H9 (cell line): ENCODE measurements around the gene KRTAP10-9. TPM values are rescaled to one million over a fixed set of nuclear protein-coding genes. Genes with fewer than 3 reads are reported as not detected.

ENCODE experiments used
- DNase-seq: peaks from one replicate; pipeline ENCODE4 v3.0.0-alpha.2; 2017
- H2AFZ ChIP-seq: one replicate; pipeline ENCODE4 v1.6.1; 2013; ENCODE audit warnings: mild to moderate bottlenecking, low read length, control low read depth, moderate library complexity
- H2AK5ac ChIP-seq: 2 replicates; pipeline ENCODE4 v1.6.1; 2013; ENCODE audit warnings: low read length, control low read depth, mixed read lengths; ENCODE audit not compliant: insufficient read length
- H2BK120ac ChIP-seq: one replicate; pipeline ENCODE4 v1.6.1; 2013; ENCODE audit warnings: low read depth, mild to moderate bottlenecking, low read length, control low read depth, inconsistent platforms; ENCODE audit not compliant: poor library complexity, severe bottlenecking
- H2BK12ac ChIP-seq: 2 replicates; pipeline ENCODE4 v1.6.1; 2013; ENCODE audit warnings: low read length, control low read depth, mixed read lengths, low read depth; ENCODE audit not compliant: insufficient read length
- H2BK15ac ChIP-seq: 2 replicates; pipeline ENCODE4 v1.6.1; 2013; ENCODE audit warnings: low read depth, low read length, control low read depth
- H2BK20ac ChIP-seq: one replicate; pipeline ENCODE4 v1.6.1; 2013; ENCODE audit warnings: low read depth, mild to moderate bottlenecking, low read length, control low read depth, inconsistent platforms; ENCODE audit not compliant: poor library complexity, severe bottlenecking
- H2BK5ac ChIP-seq: 2 replicates; pipeline ENCODE4 v1.6.1; 2013; ENCODE audit warnings: low read length, control low read depth, mixed read lengths; ENCODE audit not compliant: insufficient read length
- H3K14ac ChIP-seq: 2 replicates; pipeline ENCODE4 v1.6.1; 2013; ENCODE audit warnings: low read length, control low read depth; ENCODE audit not compliant: insufficient read depth
- H3K18ac ChIP-seq: 2 replicates; pipeline ENCODE4 v1.6.1; 2013; ENCODE audit warnings: low read depth, mild to moderate bottlenecking, mixed read lengths, low read length, control low read depth; ENCODE audit not compliant: insufficient read length
- H3K23ac ChIP-seq: 2 replicates; pipeline ENCODE4 v1.6.1; 2013; ENCODE audit warnings: low read length, control low read depth, mixed read lengths, low read depth; ENCODE audit not compliant: insufficient read length
- H3K23me2 ChIP-seq: 2 replicates; pipeline ENCODE4 v1.6.1; 2013; ENCODE audit warnings: low read depth, mild to moderate bottlenecking, mixed read lengths, low read length, control low read depth; ENCODE audit not compliant: insufficient read length, poor library complexity, severe bottlenecking
- H3K27ac ChIP-seq: 2 replicates; pipeline ENCODE4 v1.5.1; 2013; ENCODE audit warnings: low read length, control low read depth, mixed read lengths, low read depth; ENCODE audit not compliant: insufficient read length
- H3K27me3 ChIP-seq: 2 replicates; pipeline ENCODE4 v1.6.1; 2013; ENCODE audit warnings: low read length, control low read depth, inconsistent platforms; ENCODE audit not compliant: insufficient read depth
- H3K4ac ChIP-seq: 2 replicates; pipeline ENCODE4 v1.6.1; 2013; ENCODE audit warnings: low read depth, mild to moderate bottlenecking, control low read depth, inconsistent platforms, low read length, moderate library complexity
- H3K4me1 ChIP-seq: 2 replicates; pipeline ENCODE4 v1.6.1; 2013; ENCODE audit warnings: low read length, control low read depth, inconsistent platforms; ENCODE audit not compliant: insufficient read depth
- H3K4me2 ChIP-seq: 2 replicates; pipeline ENCODE4 v1.6.1; 2013; ENCODE audit warnings: low read length, control low read depth, mixed read lengths; ENCODE audit not compliant: insufficient read length, insufficient read depth
- H3K56ac ChIP-seq: 2 replicates; pipeline ENCODE4 v1.6.1; 2013; ENCODE audit warnings: low read depth, mild to moderate bottlenecking, mixed read lengths, low read length, control low read depth; ENCODE audit not compliant: insufficient read length
- H3K79me1 ChIP-seq: 2 replicates; pipeline ENCODE4 v1.6.1; 2013; ENCODE audit warnings: low read depth, mild to moderate bottlenecking, moderate library complexity, low read length, control low read depth, inconsistent platforms; ENCODE audit not compliant: insufficient read depth, poor library complexity, severe bottlenecking
- H3K79me2 ChIP-seq: 2 replicates; pipeline ENCODE4 v1.6.1; 2013; ENCODE audit warnings: low read length, control low read depth, inconsistent platforms; ENCODE audit not compliant: insufficient read depth
- H3K9ac ChIP-seq: 2 replicates; pipeline ENCODE4 v1.6.1; 2013; ENCODE audit warnings: low read length, control low read depth, mixed read lengths; ENCODE audit not compliant: insufficient read length; ENCODE audit errors: extremely low read depth
- H3K9me3 ChIP-seq: one replicate; pipeline ENCODE4 v1.6.1; 2013; ENCODE audit warnings: low read depth, low read length, inconsistent platforms; ENCODE audit not compliant: control insufficient read depth
- H3T11ph ChIP-seq: one replicate; pipeline ENCODE4 v1.6.1; 2013; ENCODE audit warnings: mild to moderate bottlenecking, low read length, control low read depth, inconsistent platforms
- H4K20me1 ChIP-seq: one replicate; pipeline ENCODE4 v1.6.1; 2013; ENCODE audit not compliant: control insufficient read depth, insufficient read length, insufficient read depth
- H4K5ac ChIP-seq: 2 replicates; pipeline ENCODE4 v1.6.1; 2013; ENCODE audit warnings: low read depth, mild to moderate bottlenecking, mixed read lengths, low read length, control low read depth; ENCODE audit not compliant: insufficient read length
- H4K8ac ChIP-seq: replicated peaks from 2 replicates; pipeline ENCODE4 v1.6.1; 2013; ENCODE audit warnings: low read length, control low read depth, mixed read lengths, low read depth; ENCODE audit not compliant: insufficient read length
- H4K91ac ChIP-seq: 2 replicates; pipeline ENCODE4 v1.6.1; 2013; ENCODE audit warnings: low read depth, mild to moderate bottlenecking, moderate library complexity, mixed read lengths, low read length, control low read depth; ENCODE audit not compliant: insufficient read length
- H3K27ac Mint-ChIP-seq, 3 experiments: 2 replicates in 2 of 3; 3 replicates in 1 of 3; pipeline ENCODE4 v1.8.0; 2020 to 2021; ENCODE audit warnings: mixed read lengths in 3 of 3, mild to moderate bottlenecking in 1 of 3, moderate library complexity in 1 of 3
- H3K27me3 Mint-ChIP-seq: 2 replicates; pipeline ENCODE4 v1.8.0; 2021; ENCODE audit warnings: low read depth, mild to moderate bottlenecking, moderate library complexity, mixed read lengths
- H3K36me3 Mint-ChIP-seq, 3 experiments: 2 replicates in 2 of 3; 3 replicates in 1 of 3; pipeline ENCODE4 v1.8.0; 2020 to 2021; ENCODE audit warnings: low read depth in 3 of 3, mixed read lengths in 3 of 3; ENCODE audit not compliant: insufficient read depth in 1 of 3
- H3K4me1 Mint-ChIP-seq, 2 experiments: 2 replicates each; pipeline ENCODE4 v1.8.0; 2020; ENCODE audit warnings: mixed read lengths in 2 of 2
- H3K4me3 Mint-ChIP-seq, 2 experiments: 2 replicates in 1 of 2; 3 replicates in 1 of 2; pipeline ENCODE4 v1.8.0; 2020 to 2021; ENCODE audit warnings: mild to moderate bottlenecking in 2 of 2, mixed read lengths in 2 of 2, moderate library complexity in 1 of 2
- H3K9me3 Mint-ChIP-seq, 2 experiments: 2 replicates in 1 of 2; 3 replicates in 1 of 2; pipeline ENCODE4 v1.8.0; 2020; ENCODE audit warnings: mild to moderate bottlenecking in 2 of 2, mixed read lengths in 2 of 2, moderate library complexity in 1 of 2
- CTCF ChIP-seq: fragments of 200-600 bp; sonication (generic); conservative IDR thresholded peaks from 3 replicates; pipeline ENCODE4 v1.8.0; 2021; ENCODE audit warnings: antibody characterized with exemption, mild to moderate bottlenecking
- WGBS: extraction: QIAGEN DNeasy Blood & Tissue Kit; methylation state at CpG from one replicate; pipeline ENCODE4 v1.1.7; 2013; ENCODE audit warnings: missing lambda C conversion rate, low lambda C conversion rate, mixed read lengths; ENCODE audit not compliant: insufficient read length; ENCODE audit errors: extremely low coverage; 5-methylcytosine and 5-hydroxymethylcytosine counted together
- total RNA-seq: library from RNA; stranded (reverse); gene quantifications from 2 replicates; pipeline ENCODE4 v1.2.1, GENCODE V29; 2021

KRTAP10-9 gene
- total RNA-seq, 1 experiment from 2014 or later = not detected

- Histone ChIP-seq H3K27ac (no peak overlapping the region), H3K4me2 (no peak overlapping the region), H3K56ac (no peak overlapping the region), H2BK20ac (no peak overlapping the region), H4K20me1 (no peaks in the 10 kb centered on the region), H2AFZ (no peak overlapping the region), H3T11ph (no peak overlapping the region), H3K9me3 (no peaks in the 10 kb centered on the region), H4K91ac (no peak overlapping the region), H2AK5ac (no peak overlapping the region), H3K27me3 (no peaks in the 10 kb centered on the region), H3K79me2 (no peaks in the 10 kb centered on the region), H3K79me1 (no peaks in the 10 kb centered on the region), H2BK5ac (no peak overlapping the region), H4K8ac (no peak overlapping the region), H4K5ac (no peak overlapping the region), H2BK12ac (no peak overlapping the region), H3K14ac (no peak overlapping the region), H3K23ac (no peak overlapping the region), H3K4me1 (no peaks in the 10 kb centered on the region), H3K4ac (no peak overlapping the region), H3K23me2 (peaks cover 2% of the 10 kb centered on the region), H2BK15ac (no peak overlapping the region), H2BK120ac (no peak overlapping the region), H3K18ac (no peak overlapping the region), H3K9ac (no peak overlapping the region)
- H3K4me1 Mint-ChIP-seq = peaks cover 14 to 20% of the 10 kb centered on the region in 2 experiments
- no CpG with 5 or more reads among the region's 18 CpGs for WGBS
- no peak overlapping the region; a peak in 1 of 7 replicates for H3K27ac Mint-ChIP-seq
- DNase-seq = no peak
- TF ChIP-seq CTCF = no peak
- H3K36me3 Mint-ChIP-seq = peaks cover 11 to 16% (median 11%) of the 10 kb centered on the region in 3 experiments
- H3K9me3 Mint-ChIP-seq = peaks cover 15 to 19% of the 10 kb centered on the region in 2 experiments
- H3K4me3 Mint-ChIP-seq = no peak overlapping the region
- H3K27me3 Mint-ChIP-seq = peaks cover 15% of the 10 kb centered on the region
Observed at GRCh38 chr21:44649521-44650100, 22.7 kb downstream of the KRTAP10-9 start.
